Measurements from ENCODE around the gene IQCM.

DNA sequence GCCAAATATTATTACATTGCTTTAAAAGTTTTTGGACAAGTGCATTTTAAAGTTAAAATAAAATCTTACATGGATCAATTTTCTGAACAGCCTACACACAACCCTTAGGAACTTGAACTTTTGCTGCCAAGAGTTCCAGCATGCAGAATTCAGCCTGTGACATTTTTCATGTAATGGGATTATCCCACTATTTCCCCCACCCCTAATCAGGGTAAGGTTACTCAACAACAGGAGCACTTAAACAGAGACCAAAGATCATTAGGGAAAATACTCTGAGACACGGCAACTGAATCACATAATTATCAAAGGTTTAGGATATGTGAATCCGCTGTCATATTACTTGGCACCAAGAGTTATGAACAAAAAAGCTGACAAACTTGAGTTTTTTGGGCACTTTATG lies 47.2 kb downstream of the IQCM start:
- TF ChIP-seq, protein P1, sequence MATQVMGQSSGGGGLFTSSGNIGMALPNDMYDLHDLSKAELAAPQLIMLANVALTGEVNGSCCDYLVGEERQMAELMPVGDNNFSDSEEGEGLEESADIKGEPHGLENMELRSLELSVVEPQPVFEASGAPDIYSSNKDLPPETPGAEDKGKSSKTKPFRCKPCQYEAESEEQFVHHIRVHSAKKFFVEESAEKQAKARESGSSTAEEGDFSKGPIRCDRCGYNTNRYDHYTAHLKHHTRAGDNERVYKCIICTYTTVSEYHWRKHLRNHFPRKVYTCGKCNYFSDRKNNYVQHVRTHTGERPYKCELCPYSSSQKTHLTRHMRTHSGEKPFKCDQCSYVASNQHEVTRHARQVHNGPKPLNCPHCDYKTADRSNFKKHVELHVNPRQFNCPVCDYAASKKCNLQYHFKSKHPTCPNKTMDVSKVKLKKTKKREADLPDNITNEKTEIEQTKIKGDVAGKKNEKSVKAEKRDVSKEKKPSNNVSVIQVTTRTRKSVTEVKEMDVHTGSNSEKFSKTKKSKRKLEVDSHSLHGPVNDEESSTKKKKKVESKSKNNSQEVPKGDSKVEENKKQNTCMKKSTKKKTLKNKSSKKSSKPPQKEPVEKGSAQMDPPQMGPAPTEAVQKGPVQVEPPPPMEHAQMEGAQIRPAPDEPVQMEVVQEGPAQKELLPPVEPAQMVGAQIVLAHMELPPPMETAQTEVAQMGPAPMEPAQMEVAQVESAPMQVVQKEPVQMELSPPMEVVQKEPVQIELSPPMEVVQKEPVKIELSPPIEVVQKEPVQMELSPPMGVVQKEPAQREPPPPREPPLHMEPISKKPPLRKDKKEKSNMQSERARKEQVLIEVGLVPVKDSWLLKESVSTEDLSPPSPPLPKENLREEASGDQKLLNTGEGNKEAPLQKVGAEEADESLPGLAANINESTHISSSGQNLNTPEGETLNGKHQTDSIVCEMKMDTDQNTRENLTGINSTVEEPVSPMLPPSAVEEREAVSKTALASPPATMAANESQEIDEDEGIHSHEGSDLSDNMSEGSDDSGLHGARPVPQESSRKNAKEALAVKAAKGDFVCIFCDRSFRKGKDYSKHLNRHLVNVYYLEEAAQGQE (IDR thresholded peaks at IDR 0.05; ENCODE audit: insufficient read depth in 1 of 2, low read depth in 2 of 2, low read length in 1 of 2): no peak
- TF ChIP-seq, protein P2, sequence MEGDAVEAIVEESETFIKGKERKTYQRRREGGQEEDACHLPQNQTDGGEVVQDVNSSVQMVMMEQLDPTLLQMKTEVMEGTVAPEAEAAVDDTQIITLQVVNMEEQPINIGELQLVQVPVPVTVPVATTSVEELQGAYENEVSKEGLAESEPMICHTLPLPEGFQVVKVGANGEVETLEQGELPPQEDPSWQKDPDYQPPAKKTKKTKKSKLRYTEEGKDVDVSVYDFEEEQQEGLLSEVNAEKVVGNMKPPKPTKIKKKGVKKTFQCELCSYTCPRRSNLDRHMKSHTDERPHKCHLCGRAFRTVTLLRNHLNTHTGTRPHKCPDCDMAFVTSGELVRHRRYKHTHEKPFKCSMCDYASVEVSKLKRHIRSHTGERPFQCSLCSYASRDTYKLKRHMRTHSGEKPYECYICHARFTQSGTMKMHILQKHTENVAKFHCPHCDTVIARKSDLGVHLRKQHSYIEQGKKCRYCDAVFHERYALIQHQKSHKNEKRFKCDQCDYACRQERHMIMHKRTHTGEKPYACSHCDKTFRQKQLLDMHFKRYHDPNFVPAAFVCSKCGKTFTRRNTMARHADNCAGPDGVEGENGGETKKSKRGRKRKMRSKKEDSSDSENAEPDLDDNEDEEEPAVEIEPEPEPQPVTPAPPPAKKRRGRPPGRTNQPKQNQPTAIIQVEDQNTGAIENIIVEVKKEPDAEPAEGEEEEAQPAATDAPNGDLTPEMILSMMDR (IDR thresholded peaks at IDR 0.05): no peak
- no peak for TF ChIP-seq SIN3A (IDR thresholded peaks at IDR 0.05; ENCODE audit: borderline replicate concordance, insufficient read depth, low read depth, low read length)
